Stromal cell of bone marrow (primary cell): ENCODE results near the gene ADPRHL1.
"Not testable (repeated sequence)": the region's sequence is repeated elsewhere in the genome, so short reads cannot be mapped to it uniquely, and the experiment has no call there.

ENCODE experiments used
- DNase-seq: peaks from one replicate; pipeline ENCODE4 v3.0.0-alpha.2; 2012; ENCODE audit warnings: low read depth

Gene ADPRHL1

DNA sequence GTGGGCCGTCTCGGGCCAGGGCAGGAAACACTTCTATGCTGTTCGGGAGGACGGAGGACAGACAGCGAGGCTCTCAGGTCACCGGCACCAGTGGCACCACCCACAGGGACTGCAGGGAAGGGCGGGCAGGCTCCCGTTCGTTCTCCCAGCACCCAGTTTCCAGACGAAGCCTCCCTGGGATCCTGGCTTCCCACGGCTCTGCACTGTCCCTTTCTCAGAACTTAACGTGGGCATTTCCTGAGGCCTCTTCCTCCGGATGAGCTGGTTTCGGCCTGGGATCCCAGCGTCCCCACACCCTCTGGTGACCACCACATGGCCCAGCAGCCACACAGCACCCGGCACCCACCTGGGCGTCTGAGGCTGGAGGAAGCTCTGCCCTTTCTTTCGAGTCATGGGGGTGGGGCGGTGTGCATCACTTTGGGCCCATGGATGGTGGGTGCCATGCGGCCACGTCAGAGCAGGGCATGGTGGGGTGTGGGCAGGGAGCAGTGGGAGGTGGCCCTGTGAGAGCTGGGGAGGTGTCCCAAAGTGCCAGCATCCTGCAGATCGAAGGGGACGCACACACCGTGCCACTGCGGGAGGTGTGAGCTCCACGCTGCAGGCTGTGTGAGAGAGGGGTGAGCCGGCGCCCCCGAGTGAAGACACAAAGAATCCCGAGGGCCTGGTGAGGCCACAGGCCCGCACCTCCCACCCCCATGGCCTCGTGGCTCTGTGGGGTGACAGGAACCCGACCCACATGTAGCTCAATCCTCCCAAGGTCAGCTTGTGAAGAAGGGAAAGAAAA is 50.6 kb downstream of the ADPRHL1 start:
- DNase-seq = no peak

DNA sequence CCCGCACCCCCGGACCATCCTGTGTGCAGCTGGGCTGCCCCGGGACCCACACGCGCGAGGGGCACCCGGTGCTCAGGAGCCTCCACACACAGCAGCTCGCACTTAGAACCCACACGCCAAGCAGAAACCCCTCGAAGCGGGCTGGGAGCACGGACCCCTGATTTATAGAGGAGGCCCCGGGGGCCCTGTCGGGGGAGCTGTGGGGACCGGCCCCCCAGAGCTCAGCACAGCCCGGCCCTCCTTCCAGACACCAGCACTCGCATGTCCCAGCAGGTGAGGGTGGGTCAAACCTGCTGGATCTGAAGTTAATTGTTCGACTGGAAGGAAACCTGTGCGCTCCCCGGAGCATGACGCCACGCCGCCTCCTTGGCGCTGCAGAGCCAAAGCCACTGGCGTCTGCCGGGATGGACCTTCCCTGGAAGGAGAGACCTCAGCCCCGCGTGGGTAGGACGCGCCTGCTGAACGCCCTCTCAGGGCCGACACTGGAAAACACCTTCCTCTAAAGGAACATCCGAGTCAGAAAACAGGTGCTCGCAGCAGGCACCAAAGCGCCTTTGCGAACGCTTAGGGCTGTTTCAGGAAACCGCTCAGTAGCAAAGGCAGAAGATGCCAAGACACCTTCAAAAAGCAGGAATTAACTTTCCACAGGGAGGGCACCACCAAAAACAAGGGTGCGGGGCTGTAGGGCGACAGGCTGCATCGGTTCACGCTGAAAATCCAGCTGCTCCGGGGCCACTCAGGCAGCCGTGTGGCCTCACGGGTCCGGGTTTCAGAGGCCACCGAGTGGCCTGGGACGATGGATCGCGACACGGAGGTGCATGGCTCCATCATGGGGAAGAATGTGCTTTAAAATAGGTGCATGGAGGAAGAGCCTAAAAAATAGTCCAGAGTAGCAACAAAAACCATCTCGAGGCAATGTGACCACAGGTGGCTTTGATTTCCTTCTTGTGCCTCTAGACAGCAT is 51.6 kb downstream of the ADPRHL1 start:
- no peak for DNase-seq

- no peak for DNase-seq
Measured at GRCh38 chr13:113400621-113401451, 52.5 kb downstream of the ADPRHL1 start.

GRCh38 chr13:113399755-113400149 is 53.5 kb downstream of the ADPRHL1 start:
- DNase-seq = no peak

DNA sequence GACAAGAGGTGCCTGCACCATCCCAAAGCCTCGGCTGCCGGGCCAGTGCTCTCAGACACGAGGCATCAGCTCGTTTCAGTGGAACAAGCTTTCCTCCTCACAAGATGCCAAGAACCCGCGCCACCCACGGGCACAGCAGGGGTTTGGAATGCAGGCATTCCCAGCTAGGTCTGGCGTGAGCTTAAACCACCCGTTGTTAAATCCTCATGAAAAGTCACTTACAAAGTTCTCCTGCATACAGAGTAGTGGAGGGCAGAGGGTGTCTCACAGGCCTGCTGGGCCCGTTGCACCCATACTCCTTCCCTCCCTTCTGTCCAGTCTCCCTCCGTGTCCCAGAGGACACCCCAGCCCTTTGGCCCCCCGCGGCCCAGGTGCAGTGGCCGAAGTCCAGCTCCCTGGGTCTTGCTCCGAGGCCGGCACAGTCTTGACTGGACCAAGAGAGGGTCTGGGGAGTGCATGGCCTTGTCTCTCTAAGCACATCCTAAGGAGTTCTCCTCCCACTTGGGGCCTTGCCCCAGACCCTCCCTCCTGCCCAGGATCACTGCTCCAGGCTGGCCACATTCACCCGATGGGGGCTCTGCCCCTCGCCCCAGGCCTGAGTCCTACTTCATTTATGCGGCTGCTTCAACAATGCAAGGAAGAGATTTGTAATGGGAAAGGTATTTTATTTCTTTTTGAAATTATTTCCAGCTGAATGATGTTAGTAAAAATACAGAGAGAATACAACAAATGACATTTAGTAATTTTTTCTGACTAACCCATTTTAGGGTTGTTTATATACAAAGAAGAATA is 54.1 kb downstream of the ADPRHL1 start:
- DNase-seq = no peak

DNA sequence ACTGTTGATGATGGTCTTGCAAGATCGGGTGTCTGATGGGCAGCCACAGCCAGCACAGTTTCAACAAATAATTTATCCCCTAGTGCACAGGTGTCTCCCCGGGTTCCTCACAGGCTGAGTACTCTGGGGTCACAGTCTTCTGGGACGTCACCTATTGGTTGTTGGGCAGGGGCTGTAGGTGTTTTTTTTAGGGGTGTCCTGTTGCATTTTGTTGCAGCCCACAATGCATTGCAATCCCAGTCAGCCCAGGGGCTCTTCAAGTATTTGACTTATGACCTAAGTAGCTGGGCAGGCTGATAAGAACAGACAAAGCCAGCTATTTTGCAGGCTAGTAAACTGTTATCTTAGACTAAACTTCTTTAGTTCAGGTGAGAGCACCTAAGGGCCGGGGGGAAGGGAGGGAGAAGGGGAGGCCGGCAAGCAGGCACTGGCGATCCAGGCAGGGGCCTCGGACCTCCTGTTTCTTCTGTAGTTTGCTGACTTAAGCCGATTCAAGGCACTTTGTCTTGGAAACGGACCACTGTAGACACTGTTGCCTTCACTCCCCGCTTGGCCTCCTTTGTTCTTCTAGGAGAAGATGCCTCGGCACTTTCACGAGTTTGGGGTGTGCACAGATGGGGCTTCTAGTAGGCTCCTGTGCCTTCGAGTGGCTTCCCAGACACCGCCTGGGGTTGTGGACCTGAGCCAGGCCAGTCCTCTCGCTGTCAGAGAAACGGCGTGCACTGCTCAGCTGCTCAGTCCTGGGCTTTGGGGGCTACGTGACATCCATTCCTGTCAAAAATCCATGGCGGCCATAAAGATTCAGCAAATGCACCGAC is 55.5 kb downstream of the ADPRHL1 start:
- DNase-seq = no peak

GRCh38 chr13:113394339-113394640 is 59.0 kb downstream of the ADPRHL1 start:
- no peak for DNase-seq

GRCh38 chr13:113393563-113394338 is 59.5 kb downstream of the ADPRHL1 start:
- DNase-seq = peak; percentile 45

DNA sequence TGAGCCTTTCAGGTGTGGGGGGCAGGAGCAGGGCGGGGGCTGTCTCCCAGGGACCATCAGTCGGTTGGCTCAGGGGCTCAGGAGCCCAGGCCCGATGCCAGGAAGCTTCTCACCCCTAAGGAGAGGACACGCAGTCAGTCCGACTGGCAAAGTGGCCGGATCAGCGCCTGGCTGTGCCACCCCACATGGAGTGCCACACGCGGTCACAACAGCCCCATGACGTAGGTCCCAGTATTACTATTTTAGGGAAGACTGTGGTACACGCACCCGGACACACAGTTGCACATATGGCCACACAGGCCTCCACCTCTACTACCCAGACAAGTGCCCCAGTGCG is 60.1 kb downstream of the ADPRHL1 start:
- no peak for DNase-seq

DNA sequence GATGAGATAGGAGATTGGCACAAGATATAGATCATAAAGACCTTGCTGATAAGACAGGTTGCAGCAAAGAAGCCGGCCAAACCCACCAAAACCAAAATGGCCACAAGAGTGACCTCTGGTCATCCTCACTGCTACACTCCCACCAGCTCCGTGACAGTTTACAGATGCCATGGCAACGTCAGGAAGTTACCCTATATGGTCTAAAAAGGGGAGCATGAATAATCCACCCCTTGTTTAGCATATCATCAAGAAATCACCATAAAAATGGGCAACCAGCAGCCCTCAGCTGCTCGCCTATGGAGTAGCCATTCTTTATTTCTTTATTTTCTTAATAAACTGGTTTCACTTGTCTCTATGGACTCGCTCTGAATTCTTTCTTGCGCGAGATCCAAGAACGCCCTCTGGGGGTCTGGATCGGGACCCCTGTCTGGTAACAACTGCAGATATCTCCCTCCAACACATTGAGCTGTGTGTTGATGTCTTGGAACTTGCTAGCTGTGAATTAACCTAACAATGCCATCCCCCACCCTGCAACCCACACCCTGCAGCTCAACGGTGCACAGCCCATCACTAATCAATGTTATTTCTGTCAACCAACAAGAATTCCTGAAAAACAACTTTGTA is 62.3 kb downstream of the ADPRHL1 start:
- DNase-seq = no peak

DNA sequence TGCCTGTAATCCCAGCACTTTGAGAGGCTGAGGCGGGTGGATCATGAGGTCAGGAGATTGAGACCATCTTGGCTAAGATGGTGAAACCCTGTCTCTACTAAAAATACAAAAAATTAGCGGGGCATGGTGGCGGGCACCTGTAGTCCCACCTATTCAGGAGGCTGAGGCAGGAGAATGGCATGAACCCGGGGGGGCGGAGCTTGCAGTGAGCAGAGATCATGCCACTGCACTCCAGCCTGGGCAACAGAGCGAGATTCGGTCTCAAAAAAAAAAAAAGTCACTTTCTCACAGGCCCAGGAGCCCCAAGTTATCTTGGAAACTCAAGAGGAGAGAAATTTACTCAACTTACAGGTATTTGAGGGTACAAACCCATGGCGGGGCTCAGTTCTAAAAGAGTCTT is 63.7 kb downstream of the ADPRHL1 start:
- DNase-seq = not testable (repeated sequence)

- DNase-seq = no peak
Measured at GRCh38 chr13:113387396-113387795, 65.9 kb downstream of the ADPRHL1 start.

DNA sequence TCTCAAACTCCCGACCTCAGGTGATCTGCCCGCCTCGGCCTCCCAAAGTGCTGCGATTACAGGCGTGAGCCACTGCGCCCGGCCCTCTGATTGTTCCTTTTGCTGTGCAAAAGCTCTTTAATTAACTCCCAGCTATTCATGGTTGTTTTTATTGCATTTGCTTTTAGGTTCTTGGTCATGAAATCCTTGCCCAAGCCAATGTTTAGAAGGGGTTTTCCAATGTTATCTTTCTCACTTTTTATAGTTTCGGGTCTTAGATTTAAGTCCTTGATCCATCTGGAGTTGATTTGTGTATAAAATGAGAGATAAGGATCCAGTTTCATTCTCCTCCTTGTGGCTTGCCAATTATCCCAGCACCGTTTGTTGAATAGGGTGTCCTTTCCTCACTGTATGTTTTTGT is 70.2 kb downstream of the ADPRHL1 start:
- DNase-seq = no peak

DNA sequence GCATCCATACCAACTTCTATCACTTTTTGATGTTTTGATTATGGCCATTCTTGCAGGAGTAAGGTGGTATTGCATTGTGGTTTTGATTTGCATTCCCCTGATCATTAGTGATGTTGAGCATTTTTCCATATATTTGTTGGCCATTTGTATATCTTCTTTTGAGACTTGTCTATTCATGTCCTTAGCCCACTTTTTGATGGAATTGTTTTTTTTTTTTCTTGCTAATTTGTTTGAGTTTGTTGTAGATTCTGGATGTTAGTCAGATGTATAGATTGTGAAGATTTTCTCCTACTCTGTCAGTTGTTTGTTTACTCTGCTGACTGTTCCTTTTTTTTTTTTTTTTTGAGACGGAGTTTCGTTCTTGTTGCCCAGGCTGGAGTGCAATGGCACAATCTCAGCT is 70.7 kb downstream of the ADPRHL1 start:
- DNase-seq = not testable (repeated sequence)

DNA sequence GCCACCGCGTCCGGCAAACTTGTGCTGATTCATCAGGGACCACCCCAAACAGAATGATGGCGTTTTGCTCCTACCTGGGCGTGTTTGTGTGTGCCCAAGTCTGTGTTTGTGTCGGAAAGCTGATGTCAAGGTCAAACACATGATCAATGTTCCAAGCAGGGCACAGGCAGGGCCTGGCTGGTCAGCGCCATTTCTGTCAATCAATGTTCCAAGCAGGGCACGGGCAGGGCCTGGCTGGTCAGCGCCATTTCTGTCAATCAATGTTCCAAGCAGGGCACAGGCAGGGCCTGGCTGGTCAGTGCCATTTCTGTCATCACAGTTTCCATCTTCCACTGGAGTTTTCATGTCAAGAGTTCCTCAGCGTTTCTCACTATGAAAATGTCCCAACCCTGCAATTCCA is 74.5 kb downstream of the ADPRHL1 start:
- DNase-seq = no peak

- no peak for DNase-seq
Measured at GRCh38 chr13:113374511-113375175, 78.6 kb downstream of the ADPRHL1 start.

DNA sequence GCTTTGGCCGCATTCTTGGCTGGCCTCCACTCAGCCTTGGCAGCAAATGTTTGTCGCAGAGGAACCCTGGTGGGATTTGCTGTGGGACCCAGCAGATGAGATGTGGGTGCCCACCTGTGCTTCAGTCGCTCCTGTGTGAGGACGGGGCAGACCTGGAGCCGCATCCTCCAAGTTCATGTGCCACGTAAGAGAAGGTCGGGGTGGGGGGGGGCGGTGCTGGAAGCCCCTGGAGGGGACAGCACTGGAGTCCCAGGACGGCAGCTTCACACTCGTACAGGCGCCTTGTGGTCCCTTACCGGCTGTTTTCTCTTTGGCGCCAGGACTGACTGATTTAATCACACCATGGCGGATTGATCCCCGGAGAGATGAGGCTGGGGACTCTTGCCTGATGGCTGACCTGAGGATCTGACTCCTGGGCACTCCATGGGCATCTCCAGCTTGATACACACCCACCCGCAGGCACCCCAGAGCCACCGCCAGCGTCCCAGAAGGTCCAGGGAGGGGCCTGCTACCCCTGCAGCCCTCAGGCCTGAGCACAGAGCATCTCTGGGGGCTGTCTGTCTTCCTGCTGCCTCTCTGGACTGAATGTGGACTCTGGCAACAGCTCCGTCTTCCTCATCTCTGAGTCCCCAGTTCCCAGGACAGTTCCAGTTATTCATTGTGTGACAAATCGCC is 79.3 kb downstream of the ADPRHL1 start:
- DNase-seq = no peak

GRCh38 chr13:113371701-113372100 is 81.6 kb downstream of the ADPRHL1 start:
- not testable (repeated sequence) for DNase-seq
